Fibroblast of villous mesenchyme (primary cell): Measurements from ENCODE around the gene SLC41A1. TPM values are rescaled to one million over a fixed set of nuclear protein-coding genes. Genes with fewer than 3 reads are reported as not detected.
A peak's percentile ranks its signal among the peaks of the same experiment; 100 is the strongest.

Source experiments
- DNase-seq: peaks from one replicate; pipeline ENCODE4 v3.0.0-alpha.2; 2010; ENCODE audit warnings: low read depth
- H3K4me3 ChIP-seq: 2 replicates; pipeline ENCODE4 v1.5.1; 2011; ENCODE audit warnings: low read depth, mild to moderate bottlenecking, low read length
- total RNA-seq: library from RNA; depleted of rRNA; stranded (reverse); fragments of >200 nt; gene quantifications from 2 replicates; pipeline ENCODE4 v1.2.3, GENCODE V29; 2012
- TF ChIP-seq, protein P1 (sequence below): IDR thresholded peaks from 2 replicates; pipeline ENCODE4 v1.5.1; 2012; ENCODE audit warnings: low read depth, mild to moderate bottlenecking, low read length; ENCODE audit not compliant: insufficient read depth

Gene SLC41A1
- total RNA-seq, 1 donor = 20.7 TPM

DNA sequence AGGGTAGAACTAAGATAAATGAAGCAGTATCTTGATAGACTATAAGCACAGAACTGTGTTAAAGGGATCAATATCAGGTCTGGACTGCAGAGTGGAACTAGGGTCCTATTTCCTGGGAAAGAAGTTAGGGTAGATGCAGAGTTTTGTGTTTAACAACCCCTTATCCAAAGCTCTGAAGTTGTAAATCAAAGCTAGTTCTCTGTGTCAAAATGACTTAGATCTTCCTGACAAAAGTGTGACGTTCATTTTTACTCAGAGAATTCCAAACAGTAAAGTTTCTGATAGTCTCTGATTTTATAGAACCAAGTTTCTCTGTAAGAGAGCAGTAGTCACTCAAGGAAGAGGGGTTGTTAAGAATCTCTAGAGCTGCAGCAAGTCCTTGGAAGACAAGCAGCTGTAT is 71.3 kb downstream of the SLC41A1 start:
- H3K4me3 ChIP-seq = no peak overlapping the region
- TF ChIP-seq, protein P1, sequence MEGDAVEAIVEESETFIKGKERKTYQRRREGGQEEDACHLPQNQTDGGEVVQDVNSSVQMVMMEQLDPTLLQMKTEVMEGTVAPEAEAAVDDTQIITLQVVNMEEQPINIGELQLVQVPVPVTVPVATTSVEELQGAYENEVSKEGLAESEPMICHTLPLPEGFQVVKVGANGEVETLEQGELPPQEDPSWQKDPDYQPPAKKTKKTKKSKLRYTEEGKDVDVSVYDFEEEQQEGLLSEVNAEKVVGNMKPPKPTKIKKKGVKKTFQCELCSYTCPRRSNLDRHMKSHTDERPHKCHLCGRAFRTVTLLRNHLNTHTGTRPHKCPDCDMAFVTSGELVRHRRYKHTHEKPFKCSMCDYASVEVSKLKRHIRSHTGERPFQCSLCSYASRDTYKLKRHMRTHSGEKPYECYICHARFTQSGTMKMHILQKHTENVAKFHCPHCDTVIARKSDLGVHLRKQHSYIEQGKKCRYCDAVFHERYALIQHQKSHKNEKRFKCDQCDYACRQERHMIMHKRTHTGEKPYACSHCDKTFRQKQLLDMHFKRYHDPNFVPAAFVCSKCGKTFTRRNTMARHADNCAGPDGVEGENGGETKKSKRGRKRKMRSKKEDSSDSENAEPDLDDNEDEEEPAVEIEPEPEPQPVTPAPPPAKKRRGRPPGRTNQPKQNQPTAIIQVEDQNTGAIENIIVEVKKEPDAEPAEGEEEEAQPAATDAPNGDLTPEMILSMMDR = no peak
- peak; percentile 18 for DNase-seq

DNA sequence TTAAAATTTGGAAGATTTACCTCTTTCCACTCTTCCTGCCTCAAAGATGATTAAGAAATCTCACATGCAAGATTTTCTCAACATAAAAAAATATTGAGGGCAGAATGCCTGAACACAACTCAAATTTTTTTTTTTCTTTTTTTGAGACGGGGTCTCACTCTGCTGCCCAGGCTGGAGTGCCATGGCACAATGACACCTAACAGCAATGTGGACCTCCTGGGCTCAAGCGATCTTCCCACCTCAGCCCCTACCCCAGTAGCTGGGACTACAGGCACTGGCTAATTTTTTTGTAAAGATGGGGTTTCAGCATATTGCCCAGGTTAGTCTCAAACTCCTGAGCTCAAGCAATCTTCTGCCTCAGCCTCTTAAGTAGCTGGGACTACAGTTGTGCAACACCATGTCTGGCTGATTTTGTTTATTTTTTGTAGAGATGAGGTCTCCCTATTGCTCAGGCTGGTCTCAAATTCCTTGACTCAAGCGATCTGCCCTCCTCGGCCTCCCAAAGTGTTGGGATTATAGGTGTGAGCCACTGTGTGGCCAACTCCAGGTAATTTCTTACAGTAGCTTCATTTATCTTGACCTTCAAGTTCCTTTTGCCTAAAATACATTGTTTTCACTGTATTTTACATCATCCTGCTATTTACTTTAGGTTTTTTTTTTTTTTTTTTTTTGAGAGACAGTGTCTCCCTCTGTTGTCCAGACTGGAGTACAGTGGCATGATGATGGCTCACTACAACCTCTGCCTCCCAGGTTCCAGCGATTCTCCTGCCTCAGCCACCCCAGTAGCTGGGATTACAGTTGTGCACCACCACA is 73.4 kb downstream of the SLC41A1 start:
- H3K4me3 ChIP-seq = no peak overlapping the region
- TF ChIP-seq, protein P1 = peak; percentile 41
- DNase-seq = peak; percentile 94

Other genes with a start within 250 kb of the SLC41A1 start
- 23.5 and 30.2 TPM in 2 replicates for gene ELK4, start 181.2 kb downstream of the SLC41A1 start, total RNA-seq
- 3.2 and 5.2 TPM in 2 replicates for gene SLC45A3, start 132.7 kb downstream of the SLC41A1 start, total RNA-seq
- gene NUCKS1, start 63.0 kb downstream of the SLC41A1 start, total RNA-seq = 206 and 233 TPM in 2 replicates
- gene RAB29, start 37.7 kb downstream of the SLC41A1 start, total RNA-seq = 22.2 and 43.2 TPM in 2 replicates
- gene PM20D1, start 36.9 kb upstream of the SLC41A1 start, total RNA-seq = under 0.01 TPM in 1 of 2 replicates, not detected in the other
- not detected in 2 replicates for gene SLC26A9, start 130.3 kb upstream of the SLC41A1 start, total RNA-seq
- 4.2 and 5.2 TPM in 2 replicates for gene RAB7B, start 190.2 kb upstream of the SLC41A1 start, total RNA-seq
- not detected in 2 replicates for gene CTSE, start 210.7 kb upstream of the SLC41A1 start, total RNA-seq
- not detected in 2 replicates for gene RHEX, start 240.0 kb upstream of the SLC41A1 start, total RNA-seq